Retinal pigment epithelial cell (primary cell): ENCODE measurements around the gene OSGEP.

Experiments used
- DNase-seq: peaks from one replicate; pipeline ENCODE4 v3.0.0-alpha.2; 2010; ENCODE audit warnings: low read depth
- H3K4me3 ChIP-seq: 2 replicates; pipeline ENCODE4 v1.5.1; 2011; ENCODE audit warnings: mild to moderate bottlenecking, low read length, control low read depth, moderate library complexity
- CTCF ChIP-seq: conservative IDR thresholded peaks from 2 replicates; pipeline ENCODE4 v1.5.1; 2011; ENCODE audit warnings: low read depth, low read length, control low read depth, inconsistent platforms

Gene OSGEP

GRCh38 chr14:20472536-20473169 lies 18.0 kb upstream of the OSGEP start:
- no peak for TF ChIP-seq CTCF
- no peak overlapping the region for H3K4me3 ChIP-seq
- no peak for DNase-seq

GRCh38 chr14:20470603-20470901 lies 15.9 kb upstream of the OSGEP start:
- no peak for DNase-seq
- TF ChIP-seq CTCF, result no peak
- peak overlapping the region; percentile 87 for H3K4me3 ChIP-seq

GRCh38 chr14:20469890-20470602 lies 15.4 kb upstream of the OSGEP start:
- TF ChIP-seq CTCF, result no peak
- peak overlapping the region; percentile 87 for H3K4me3 ChIP-seq
- no peak for DNase-seq

GRCh38 chr14:20469242-20469889 lies 14.8 kb upstream of the OSGEP start, which contains the start of gene PNP:
Gene PNP (plus strand): TSS chr14:20469406. CDS start chr14:20469525, 119 bp downstream.
- peak; percentile 67 for DNase-seq
- TF ChIP-seq CTCF, result no peak
- peak within 1 kb of the TSS; percentile 87 for H3K4me3 ChIP-seq

- DNase-seq, result no peak
- TF ChIP-seq CTCF, result no peak
- peak overlapping the region; percentile 87 for H3K4me3 ChIP-seq
Measured at GRCh38 chr14:20468764-20469241, 14.2 kb upstream of the OSGEP start.

- peak; percentile 100 for DNase-seq
- H3K4me3 ChIP-seq, result peak within 1 kb of the TSS; percentile 86
- no peak for TF ChIP-seq CTCF
Measured at GRCh38 chr14:20461225-20462141, 6.9 kb upstream of the OSGEP start, which contains the start of gene PIP4P1. Gene PIP4P1 (minus strand): TSS chr14:20461434. CDS start chr14:20461325, 109 bp downstream.
